ENCODE data around the gene REC8.
A peak's percentile ranks its signal among the peaks of the same experiment; 100 is the strongest.
"Not testable (repeated sequence)": the region's sequence is repeated elsewhere in the genome, so short reads cannot be mapped to it uniquely, and the experiment has no call there.

Gene REC8

DNA sequence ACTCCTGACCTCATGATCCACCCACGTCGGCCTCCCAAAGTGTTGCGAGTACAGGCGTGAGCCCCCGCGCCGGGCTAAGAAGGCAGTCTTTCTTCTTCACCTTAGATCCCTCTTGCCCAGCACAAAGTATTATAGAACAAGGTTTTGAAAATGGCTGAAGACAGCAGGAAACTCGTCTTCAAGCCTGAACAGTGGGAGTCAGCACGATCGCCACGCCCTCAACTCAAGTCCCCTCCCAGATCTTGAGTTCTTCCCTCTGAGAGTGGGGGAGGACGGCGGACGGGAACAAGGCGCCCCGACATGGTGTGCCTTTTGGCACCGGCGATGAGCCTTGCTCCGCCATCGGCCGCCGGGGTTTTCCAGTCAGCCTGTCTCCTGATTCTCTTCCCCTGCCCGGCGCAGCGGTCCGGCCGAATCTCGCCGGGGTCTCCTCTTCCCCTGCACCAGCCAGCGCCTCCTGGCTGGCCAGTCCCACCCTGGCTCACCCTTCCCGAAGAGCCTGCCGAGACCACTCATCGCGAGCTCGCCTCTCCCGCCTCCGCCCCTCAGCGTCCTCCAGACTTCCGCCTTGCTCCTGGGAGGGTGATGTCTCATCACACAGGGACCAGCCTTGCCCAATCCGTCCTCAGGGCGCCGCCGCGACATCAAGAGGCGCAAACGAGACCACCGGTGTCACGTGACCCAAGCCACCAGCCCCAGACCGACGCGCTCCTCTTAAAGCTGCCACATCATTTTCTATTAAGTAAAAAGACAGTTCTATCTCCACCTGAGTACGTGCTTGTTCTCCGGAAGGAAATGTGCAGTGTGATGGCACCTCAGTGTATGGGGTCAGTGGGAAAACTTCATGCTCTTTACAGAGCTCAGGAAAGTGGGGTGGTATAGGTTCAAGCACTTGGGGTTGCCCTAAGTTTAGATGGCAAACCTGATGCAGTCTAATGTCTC lies 41.3 kb downstream of the REC8 start, which contains the start of gene CHMP4A:
Gene CHMP4A (minus strand): TSS at position 565 of the 942 bp plus-strand sequence. CDS start 49 bp downstream, at position 516.
- peak within 1 kb of the TSS; percentile 89 to 90 (median 89) for H3K4me3 Mint-ChIP-seq
- H3K36me3 Mint-ChIP-seq (ENCODE audit: low read depth): peaks cover 35% of the 10 kb centered on the region
- no peaks in the 10 kb centered on the region for H3K9me3 Mint-ChIP-seq
- no peaks in the 10 kb centered on the region for H3K27me3 Mint-ChIP-seq (ENCODE audit: low read depth)
- H3K27ac Mint-ChIP-seq: peak within 1 kb of the TSS; percentile 92 to 99 (median 98)
- TF ChIP-seq, protein P1, sequence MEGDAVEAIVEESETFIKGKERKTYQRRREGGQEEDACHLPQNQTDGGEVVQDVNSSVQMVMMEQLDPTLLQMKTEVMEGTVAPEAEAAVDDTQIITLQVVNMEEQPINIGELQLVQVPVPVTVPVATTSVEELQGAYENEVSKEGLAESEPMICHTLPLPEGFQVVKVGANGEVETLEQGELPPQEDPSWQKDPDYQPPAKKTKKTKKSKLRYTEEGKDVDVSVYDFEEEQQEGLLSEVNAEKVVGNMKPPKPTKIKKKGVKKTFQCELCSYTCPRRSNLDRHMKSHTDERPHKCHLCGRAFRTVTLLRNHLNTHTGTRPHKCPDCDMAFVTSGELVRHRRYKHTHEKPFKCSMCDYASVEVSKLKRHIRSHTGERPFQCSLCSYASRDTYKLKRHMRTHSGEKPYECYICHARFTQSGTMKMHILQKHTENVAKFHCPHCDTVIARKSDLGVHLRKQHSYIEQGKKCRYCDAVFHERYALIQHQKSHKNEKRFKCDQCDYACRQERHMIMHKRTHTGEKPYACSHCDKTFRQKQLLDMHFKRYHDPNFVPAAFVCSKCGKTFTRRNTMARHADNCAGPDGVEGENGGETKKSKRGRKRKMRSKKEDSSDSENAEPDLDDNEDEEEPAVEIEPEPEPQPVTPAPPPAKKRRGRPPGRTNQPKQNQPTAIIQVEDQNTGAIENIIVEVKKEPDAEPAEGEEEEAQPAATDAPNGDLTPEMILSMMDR (IDR thresholded peaks at IDR 0.05; ENCODE audit: unreplicated experiment in 3 of 3): peak in 1 of 3 experiments; percentile 21
- peaks cover 28% of the 10 kb centered on the region for H3K4me1 Mint-ChIP-seq

- peak overlapping the region; percentile 89 to 90 (median 89) for H3K4me3 Mint-ChIP-seq
- peaks cover 28% of the 10 kb centered on the region for H3K4me1 Mint-ChIP-seq
- H3K27ac Mint-ChIP-seq: peak overlapping the region; percentile 92 to 99 (median 98)
- TF ChIP-seq, protein P1 (IDR thresholded peaks at IDR 0.05; ENCODE audit: unreplicated experiment in 3 of 3): no peak
- H3K36me3 Mint-ChIP-seq (ENCODE audit: low read depth): peaks cover 31% of the 10 kb centered on the region
- no peaks in the 10 kb centered on the region for H3K9me3 Mint-ChIP-seq
- H3K27me3 Mint-ChIP-seq (ENCODE audit: low read depth): no peaks in the 10 kb centered on the region
Measured at GRCh38 chr14:24213866-24214662, 42.2 kb downstream of the REC8 start.

DNA sequence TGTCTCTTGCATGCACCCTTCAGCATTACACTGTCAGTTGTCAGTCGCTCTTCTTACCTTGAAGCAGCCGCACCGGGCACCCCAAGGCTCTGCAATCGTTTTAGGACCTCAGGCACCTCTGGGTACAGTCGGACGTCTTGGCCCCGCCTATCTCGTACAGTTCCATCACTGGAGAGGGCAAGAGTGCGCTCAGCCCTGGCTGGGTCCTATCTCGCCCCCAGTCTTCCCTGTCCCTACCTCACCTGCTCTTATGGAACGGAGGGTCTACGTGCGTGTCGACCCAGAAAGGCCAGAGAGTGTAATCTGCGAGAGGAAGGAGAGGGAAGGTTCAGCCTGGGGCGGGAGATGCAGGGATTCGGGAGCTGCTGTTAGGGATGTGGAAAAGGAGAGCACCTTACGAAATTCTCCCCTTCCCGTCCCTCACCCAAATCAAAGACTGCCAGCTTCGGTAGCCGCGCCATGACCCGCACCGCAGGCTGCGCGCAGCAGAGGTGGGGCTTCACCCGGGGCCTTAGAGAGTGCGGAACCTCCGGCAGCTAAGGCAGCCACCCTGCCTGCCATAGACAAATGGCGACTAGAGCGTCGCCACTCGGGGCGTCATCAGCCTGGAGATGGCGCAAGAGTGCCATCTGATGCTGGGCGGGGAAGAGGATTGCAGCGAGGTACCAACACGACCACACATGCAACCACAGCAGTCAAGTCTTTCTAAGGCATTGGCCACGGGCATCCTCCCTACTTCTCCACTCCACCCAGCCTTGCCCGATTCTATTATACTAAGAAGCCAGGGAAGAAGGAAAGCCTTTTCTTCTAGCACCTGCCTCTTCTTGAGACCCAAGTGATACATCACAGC lies 43.8 kb downstream of the REC8 start, which contains the start of gene MDP1:
Gene MDP1 (minus strand): TSS at position 572 of the 850 bp plus-strand sequence. CDS start 111 bp downstream, at position 461.
- H3K4me1 Mint-ChIP-seq: peaks cover 28% of the 10 kb centered on the region
- no peaks in the 10 kb centered on the region for H3K9me3 Mint-ChIP-seq
- H3K4me3 Mint-ChIP-seq: peak within 1 kb of the TSS; percentile 89 to 97 (median 90)
- TF ChIP-seq, protein P1 (IDR thresholded peaks at IDR 0.05; ENCODE audit: unreplicated experiment in 3 of 3): peak; percentile 34 to 62 (median 39)
- H3K27ac Mint-ChIP-seq: peak within 1 kb of the TSS; percentile 91 to 98 (median 92)
- peaks cover 16% of the 10 kb centered on the region for H3K36me3 Mint-ChIP-seq (ENCODE audit: low read depth)
- no peaks in the 10 kb centered on the region for H3K27me3 Mint-ChIP-seq (ENCODE audit: low read depth)

- Mint-ChIP-seq H3K36me3 (ENCODE audit: low read depth) (peaks cover 16% of the 10 kb centered on the region), H3K4me1 (peaks cover 28% of the 10 kb centered on the region), H3K27me3 (ENCODE audit: low read depth) (no peaks in the 10 kb centered on the region), H3K9me3 (no peaks in the 10 kb centered on the region), H3K27ac (peak overlapping the region; percentile 91 to 98 (median 92)), H3K4me3 (peak overlapping the region; percentile 89 to 97 (median 90))
- TF ChIP-seq, protein P1 (IDR thresholded peaks at IDR 0.05; ENCODE audit: unreplicated experiment in 3 of 3): no peak
Measured at GRCh38 chr14:24216345-24216699, 44.4 kb downstream of the REC8 start.

GRCh38 chr14:24216876-24217275 lies 45.0 kb downstream of the REC8 start:
- H3K27me3 Mint-ChIP-seq (ENCODE audit: low read depth); H3K9me3 Mint-ChIP-seq; H3K27ac Mint-ChIP-seq: not testable (repeated sequence)
- H3K4me1 Mint-ChIP-seq: peaks cover 28% of the 10 kb centered on the region
- peaks cover 11% of the 10 kb centered on the region for H3K36me3 Mint-ChIP-seq (ENCODE audit: low read depth)
- peak overlapping the region in 1 of 3 experiments; percentile 90 for H3K4me3 Mint-ChIP-seq

Measured in nephron (organoid).